SIG-M5 treated with dmso at 0.1 percent for 504 hours (cell line): Measurements from ENCODE around the gene BRSK1.

Source experiments
- DNase-seq: peaks from one replicate; lab custom pipeline; 2025; ENCODE audit not compliant: unreplicated experiment; lab: John Stamatoyannopoulos, UW

The BRSK1 gene

GRCh38 chr19:55253842-55254624 is 29.8 kb upstream of the BRSK1 start:
- DNase-seq = peak; percentile 95

DNA sequence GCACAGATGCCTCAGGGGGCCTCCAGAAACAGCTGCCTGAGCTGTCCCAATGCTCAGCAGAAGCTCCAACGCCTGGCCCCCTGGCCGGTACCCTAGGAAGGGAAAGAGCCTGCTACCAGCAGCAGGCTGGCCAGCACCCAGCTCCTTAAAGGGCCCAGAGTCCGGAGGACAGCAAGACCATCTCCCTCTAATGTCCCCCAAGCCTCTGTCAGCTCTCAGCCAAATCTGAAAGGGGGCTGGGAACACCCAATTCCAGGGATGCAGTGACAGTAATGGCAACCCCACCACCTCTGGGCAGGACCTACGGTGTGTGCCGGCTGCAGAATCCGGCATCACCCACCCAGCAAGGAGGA is 29.2 kb upstream of the BRSK1 start:
- no peak for DNase-seq

DNA sequence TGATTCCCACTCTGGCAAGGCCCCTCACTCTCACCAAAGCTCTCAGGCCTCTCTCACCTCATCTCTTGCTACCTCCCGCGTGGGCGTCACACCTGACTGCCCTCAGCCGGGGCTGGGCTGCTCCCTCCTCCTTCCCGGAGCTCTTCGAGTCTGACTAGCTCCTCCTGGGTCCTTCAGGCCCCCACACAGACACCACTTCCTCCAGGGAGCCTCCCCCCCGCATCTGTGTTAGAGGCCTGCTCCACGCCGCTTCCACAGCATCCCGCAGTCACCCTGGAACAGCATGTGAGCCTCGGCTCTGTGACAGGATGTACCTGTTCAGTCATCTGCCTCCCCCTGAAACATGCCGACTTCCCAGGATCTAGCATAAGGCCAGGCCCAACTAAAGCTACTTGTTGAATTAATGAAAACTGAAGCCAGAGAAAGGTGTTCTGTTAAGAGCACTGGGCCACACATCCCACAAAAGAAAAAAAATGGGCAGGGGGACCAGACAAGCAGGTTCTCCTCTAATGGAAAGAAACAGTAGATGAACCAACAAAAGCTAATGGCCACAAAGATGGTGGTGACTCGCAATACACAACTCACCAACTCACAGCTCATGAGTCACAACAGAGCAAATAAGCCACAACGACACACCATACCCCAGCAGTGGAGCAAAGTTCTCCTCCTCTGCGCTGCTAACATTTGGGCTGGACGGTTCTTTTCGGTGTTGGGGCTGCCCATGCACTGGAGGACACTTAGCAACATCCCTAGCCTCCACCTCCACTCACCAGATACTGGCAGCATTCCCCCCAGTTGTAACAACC is 28.0 kb upstream of the BRSK1 start:
- peak; percentile 68 for DNase-seq

- no peak for DNase-seq
Observed at GRCh38 chr19:55256562-55257460, 27.0 kb upstream of the BRSK1 start.

DNA sequence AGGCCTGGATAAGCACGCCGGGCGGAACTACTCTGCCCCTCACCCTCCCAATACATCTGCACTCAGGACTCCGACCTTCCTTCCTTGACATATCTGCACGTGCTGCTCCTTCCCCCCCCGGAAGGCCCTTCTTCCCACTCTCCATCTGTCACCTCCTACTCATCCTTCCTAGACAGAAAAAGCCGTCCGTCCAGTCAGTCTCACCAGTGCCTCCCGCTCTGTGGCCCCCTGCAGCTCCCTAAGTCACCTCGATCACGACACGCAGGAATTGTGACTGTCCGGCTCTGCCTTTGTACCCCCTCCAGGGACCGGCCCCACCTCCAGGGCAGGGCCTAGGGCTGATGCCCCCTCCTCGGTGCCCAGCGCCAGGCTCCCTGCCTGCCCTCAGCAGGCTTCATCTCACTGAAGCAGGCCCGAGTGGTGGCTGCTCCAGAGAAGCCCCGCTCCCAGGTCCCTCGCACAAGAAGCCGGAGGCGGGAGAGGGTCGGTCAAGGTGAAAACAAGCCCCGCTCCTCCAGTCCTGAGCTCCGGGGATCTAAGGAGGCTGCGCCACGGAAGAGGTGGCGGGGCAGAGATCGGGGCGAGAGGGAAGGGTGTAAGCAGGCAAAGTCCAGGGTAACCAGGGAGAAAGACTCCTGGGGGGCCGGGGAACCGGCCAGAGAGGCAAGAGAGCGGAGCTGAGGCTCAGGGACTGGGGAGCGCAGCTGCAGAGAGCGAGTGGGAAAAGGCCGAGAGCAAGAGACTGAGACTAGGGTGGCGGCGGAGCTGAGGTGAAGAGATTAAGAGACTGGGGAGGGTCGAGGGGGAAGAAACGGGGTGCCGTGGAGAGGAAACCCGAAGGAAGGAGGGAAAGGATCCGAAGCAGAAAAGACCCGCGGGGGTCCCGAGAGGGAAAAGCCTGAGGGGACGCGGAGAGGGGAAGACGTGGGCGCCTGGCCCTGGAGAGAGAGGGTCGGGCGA is 26.1 kb upstream of the BRSK1 start:
- peak; percentile 51 for DNase-seq

DNA sequence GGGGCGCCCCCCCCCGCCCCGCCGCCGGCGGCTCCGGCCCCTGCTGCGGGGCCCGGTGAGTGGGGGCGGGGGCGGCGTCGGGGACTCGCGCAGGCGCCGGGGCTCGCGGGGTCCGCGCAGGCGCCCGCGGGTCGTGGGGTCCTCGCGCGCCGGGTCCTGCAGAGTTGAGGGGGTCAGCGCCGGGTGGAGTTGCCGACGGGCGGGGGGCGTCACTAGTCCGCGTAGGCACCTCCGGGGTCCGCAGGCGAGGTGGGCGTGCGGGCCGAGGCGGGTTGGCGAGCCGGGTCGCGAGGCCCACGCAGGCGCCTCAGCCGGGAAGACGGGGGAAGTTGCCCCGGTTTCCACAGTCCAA is 25.3 kb upstream of the BRSK1 start:
- no peak for DNase-seq

DNA sequence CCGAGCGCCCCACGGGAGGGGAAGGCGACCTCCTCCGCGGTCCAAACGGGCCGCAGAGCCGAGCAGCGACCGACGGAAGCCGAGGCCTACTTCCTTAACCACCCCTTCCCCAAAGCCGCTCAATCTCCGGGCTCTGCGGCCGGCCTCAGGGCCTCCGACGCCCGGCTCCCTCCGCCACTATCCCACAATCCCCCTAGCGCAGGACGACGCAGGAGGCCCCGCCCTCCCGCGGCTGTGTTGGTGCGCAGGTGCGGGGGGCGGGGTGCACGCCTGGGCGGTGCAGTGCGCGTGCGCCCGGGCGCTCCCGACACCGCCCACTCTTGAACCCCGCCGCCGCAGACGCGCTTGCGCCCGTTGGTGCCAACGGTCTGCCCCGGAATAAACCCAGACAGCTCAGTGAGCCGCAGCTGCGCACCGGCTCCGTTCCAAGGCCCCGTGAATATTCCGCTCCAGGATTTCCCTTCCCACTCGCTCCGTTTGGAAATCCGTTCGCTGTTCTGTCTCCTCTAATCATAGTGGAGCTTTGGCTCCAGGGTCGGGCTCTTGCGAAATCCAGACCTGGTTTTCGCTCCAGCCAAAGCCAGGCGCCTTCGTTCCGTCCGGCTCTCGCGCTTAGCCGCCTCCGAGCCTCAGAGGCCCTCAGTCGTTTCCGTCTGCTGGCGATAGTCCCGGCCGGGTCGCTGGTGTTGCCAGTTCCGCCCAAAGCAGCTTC is 24.8 kb upstream of the BRSK1 start, which contains the start of gene PPP6R1:
Gene PPP6R1 (minus strand): TSS at position 190 of the 712 bp plus-strand sequence. CDS start 11,914 bp downstream, outside the sequence.
- DNase-seq = peak; percentile 99

DNA sequence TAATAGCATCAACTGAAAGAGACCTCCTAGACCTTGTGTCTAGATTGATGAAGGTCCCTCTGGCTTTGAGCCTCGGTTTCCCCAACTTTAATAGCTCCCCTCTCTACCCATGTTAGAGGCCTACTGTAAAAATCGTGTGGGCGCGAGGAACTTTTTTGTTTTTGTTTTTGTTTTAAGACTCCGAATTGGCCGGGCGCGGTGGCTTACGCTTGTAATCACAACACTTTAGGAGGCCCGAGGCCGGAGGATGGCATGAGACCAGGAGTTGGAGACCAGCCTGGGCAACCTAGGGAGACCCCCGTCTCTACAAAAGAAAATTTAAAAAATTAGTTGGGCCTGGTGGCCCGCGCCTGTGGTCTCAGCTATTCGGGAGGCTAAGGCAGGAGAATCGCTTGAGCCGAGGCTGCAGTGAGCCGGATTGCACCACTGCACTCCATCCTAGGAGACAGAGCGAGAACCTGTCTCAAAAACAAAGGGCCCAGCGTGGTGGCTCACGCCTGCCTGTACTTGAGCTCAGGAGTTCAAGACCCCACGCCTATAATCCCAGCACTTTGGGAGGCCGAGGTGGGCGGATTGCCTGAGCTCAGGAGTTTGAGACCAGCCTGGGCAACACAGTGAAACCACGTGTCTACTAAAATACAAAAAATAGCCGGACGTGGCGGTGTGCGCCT is 24.1 kb upstream of the BRSK1 start:
- no peak for DNase-seq

DNA sequence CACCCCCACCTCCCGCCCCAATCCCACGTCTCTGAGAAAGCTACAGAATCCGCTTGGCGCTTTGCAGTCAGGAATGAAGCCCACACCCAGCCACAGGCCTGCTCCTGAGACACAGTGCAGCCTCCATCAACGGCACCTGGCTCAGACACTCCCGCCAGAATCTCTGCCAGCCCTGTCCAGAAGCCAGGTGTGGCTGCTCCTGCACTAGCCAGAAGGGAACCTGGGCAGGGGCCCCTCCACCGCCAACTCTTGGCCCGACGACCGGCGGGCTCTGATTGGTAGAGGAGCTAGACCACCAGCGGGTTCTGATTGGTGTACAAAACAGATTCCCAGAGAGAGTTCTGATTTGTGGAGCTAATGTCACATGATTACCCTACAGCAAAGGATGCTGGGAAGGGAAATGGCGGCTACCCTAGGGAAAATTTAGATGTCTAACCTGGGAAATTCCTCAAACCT is 22.1 kb upstream of the BRSK1 start:
- DNase-seq = no peak

DNA sequence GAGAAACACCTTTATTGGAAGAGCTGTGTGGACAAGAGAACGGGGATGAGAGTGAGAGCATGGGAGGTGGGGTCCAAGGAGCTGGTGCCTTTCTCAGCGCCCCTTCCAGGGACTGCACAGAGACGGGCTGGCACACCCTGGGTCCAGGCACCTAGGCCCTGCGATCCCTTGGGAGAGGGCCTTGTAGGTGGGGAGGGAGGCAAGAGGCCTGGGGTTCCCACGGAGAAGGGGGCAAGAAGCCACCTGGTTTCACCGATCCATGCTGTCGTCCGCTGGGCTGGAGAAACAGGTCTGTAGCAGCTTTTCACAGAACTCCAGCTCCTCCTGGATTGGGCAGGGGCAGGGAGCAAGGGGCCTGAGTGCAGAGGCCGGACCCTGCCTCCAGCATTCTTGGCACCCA is 21.4 kb upstream of the BRSK1 start:
- no peak for DNase-seq

DNA sequence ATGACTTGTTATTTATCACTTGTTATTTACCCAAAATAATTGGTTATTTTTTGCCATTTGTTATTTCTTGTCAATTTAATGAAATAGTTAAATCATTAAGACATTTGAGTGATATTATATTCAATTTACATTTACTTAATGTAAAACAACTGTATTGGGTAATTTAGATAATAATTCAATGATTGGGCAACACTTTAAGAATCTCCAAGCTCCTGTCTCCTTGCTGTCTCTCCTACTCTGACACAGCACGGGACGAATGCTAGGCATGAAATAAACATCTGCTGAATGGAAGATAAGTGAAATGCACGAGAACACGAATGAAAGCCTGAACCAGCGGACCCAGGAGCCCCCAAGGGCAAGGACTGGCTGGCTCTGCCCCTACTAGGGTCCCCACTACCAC is 19.3 kb upstream of the BRSK1 start:
- no peak for DNase-seq

DNA sequence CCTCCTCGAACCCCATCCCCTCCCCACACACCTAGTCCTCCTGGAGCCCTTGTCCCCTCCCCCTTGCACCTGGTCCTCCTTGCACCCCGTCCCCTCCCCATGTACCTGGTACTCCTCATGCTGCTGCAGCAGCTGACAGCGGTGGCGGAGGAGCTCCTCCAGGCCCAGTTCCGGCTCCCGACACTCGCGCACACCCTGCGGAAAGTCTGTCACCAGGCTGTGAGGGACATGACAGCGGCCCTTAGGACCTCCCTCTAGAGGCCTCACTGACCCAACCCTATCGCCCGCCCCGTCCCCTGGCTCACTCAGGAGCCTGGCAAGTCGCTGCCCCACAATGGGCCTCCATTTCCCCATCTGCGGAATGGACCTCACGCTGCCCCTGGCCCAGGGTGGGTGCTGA is 18.6 kb upstream of the BRSK1 start:
- no peak for DNase-seq

- no peak for DNase-seq
Observed at GRCh38 chr19:55265723-55266386, 17.9 kb upstream of the BRSK1 start.

DNA sequence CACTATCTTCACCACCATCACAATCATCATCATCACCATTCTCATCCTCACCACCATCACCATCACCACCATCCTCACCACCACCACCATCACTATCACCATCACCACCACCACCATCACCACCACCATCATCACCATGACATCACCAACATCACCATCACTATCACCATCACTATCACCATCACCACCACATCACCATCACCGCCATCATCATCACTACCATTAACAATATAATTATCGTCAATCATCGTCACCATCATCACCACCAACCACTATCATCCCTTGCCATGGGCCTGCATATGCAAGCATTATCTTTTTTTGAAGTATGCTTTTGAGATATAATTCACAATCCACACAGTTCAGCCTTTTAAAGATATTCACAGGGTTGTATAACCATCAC is 17.4 kb upstream of the BRSK1 start:
- DNase-seq = no peak

DNA sequence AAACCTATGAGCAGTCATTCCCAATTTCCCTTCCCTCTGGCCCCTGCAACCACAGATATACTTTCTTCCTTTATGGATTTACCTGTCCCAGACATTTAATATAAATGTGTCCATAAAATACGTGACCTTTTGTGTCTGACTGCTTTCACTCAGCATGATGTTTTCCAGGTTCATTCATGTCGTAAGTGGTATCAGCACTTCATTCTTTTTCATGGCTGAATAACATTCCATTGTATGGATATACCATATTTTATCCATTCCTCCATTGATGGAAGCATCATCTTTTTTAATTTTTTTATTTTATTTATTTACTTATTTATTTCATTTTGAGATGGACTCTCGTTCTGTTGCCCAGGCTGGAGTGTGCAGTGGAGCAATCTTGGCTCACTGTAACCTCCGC is 17.0 kb upstream of the BRSK1 start:
- no peak for DNase-seq

- no peak for DNase-seq
Observed at GRCh38 chr19:55269299-55269698, 14.5 kb upstream of the BRSK1 start.

DNA sequence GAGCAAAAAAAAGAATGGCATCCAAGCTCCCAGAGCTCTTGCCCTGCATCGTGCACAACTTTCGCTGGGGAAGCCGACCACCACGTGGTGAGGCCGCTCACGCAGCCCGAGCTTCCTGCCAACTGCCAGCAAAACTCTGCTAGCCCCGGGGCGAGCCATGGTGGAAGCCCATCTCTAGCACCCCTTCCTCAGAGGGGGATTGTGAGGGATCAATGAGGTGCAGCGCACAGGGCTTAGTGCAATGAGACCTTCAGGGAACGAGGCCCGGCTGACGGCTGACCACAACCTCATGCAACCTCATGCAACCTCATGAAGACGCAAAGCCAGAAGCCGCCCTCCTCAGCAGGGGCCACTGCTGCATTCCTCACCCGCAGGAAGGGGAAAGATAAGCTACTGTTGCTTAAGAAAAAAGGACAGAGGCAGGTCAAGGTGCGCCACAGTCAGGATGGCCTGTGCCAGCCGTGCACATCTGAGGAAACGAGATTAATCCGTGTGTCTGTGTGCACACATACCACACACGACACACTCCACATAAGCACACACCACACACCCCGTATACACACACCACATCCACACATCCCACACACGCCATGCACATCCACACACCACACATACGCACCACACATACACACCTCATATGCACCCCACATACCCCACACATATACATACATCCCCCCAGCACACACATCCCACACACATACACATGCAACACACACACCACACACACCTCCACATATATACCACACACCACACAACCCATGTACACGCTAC is 13.4 kb upstream of the BRSK1 start:
- no peak for DNase-seq

DNA sequence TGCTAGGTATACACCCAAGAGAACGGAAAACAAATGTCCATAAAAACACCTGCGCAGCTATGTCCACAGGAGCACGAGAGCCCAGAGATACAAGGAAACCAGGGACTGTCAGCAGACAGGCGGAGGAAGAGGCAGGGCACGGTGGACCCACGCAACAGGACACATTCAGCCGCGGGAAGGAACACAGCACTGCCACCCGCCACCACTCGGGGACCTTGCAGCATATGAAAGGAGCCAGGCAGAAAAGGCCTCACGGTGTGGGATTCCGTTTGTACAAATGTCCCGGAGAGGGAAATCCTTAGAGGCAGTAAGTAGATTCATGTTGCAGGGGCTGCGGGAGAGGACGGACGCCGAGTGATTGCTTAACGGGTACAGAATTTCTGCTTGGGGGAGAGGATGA is 11.7 kb upstream of the BRSK1 start:
- DNase-seq = no peak
